Smooth muscle cell of the brain vasculature (primary cell): Measurements from ENCODE around the gene PITPNM1.
"Not testable (repeated sequence)": the region's sequence is repeated elsewhere in the genome, so short reads cannot be mapped to it uniquely, and the experiment has no call there.

Experiments used
- DNase-seq: peaks from one replicate; pipeline ENCODE4 v3.0.0-alpha.2; 2012; ENCODE audit warnings: low read depth, low spot score

Gene PITPNM1

DNA sequence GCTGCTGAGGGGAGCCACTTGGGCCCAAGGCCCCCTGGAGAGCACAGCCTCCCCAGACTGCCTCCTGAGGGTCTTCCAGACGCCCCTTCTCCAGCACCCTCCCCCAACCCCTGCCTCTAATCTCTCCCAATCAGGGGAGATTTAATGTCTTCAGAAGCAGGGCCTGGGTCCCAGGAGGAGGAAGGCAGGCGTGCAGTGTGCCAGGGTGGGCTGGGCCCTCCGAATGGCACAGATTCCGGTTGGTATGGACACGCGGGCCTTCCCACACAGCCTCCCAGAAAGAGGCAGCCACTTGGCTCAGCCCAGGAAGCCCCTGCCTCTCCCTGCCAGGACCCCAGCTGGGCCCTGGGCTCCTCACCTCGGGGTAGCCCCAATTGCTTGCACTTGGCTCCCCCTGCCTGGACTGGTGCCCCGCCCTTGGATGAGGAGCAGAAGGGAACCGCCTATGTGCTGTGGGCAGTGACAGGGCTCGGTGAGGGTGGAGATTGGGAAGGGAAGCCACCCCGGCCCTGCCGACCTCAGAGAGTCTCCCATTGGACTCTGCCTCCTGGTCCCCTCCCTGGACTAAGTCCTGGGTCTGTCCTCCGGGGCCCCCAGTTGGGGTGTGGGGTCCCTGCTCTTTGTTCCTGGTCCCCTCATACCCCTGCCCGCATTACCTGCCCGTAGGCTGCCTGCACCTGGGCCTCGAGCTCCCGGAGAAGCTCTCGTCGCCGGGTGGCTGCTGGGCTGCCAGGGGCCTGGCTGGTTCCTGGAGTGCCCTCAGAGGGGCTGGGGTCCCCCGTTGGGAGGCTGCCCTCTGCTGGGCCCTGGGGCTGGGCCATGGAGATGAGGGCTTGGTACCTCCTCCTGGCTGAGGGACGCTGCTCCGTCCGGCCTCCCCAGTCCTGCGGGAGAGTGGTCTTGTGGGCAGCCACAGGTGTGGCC lies 18.7 kb upstream of the PITPNM1 start:
- DNase-seq = no peak

GRCh38 chr11:67522844-67523555 lies 17.8 kb upstream of the PITPNM1 start, which contains the start of gene CABP2:
CABP2 (minus strand) TSS chr11:67523446; CDS start chr11:67523326, 120 bp downstream.
- no peak for DNase-seq

DNA sequence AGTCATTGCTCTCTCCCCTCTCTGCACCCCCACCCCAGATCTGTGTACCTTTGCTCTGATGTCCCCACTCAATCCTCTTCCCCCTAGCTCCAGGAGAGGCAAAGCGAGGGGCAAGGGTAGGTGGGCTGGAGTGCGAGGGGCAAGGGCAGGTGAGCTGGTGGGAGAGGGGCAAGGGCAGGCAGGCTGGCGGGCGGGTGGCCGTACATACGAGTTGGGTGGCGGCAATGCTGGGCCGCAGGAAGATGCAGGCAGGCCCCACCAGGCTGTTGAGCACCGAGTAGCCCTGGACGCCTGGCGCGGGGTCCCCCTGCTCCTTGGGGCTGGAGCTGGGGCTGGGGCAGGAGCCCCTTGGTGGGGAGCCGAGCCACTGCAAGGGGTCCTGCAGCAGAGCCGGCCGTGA lies 17.2 kb upstream of the PITPNM1 start:
- no peak for DNase-seq

- DNase-seq = no peak
Measured at GRCh38 chr11:67521924-67522323, 16.8 kb upstream of the PITPNM1 start.

DNA sequence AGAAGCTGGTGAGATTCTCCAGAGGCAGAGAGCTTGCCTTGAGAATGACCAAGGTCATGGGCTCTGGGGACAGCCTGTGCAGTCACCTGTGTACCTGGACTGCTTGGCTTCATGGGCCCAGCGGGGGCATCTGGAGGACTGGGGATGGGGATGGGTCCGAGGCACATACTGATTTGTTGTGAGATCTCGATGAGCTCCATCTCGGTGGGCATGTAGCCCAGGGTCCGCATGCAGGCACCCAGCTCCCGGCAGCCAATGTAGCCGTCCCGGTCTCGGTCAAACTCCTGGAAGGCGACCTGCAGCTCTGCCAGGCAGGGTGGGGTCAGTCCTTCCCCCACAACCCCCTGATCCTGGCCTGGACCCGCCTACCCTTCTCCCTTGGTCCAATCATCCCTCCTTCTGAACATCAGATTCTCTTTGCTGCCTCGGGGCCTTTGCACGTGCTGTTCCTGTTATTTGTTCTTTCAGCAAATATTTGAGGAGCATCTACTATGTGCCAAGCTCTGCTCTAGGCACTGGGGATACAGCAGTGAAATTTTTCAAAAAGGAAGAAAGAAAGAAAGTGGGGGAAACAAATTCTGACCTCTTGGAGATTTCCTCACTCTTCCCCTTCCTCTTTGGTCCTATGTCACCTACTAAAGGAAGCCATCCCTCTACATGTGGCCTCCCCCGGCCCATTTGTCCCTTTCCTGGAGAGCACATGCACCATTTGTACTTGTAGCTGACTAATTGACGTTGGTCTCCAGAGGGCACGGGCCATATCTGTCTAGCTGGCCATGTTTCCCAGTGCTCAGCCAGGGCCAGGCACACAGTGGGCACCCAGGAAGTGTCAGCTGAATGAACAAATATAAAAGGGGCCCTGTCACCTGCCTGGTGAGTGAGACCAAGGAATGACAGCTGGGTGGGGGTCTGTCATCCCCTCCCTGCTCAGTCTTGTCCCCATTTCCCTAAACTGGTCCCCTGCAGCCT lies 16.0 kb upstream of the PITPNM1 start:
- DNase-seq = no peak

DNA sequence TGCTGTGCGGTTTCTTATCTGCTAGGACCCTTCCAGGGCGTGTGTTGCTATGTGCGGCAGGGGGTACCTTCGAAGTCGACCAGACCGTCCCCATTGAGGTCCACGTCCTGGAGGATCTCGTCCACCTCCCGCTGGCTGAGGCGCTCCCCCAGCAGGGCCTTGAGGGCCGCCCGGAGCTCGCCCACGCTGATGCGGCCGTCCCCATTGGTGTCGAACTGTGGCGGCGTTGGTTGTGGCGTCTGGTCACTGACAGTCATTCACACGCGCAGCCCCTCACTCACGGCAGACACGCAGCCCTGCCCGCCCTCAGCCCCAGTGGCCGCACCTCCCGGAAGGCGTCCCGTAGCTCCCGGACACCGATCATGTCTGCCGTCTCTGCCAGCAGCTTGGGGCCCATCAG lies 14.6 kb upstream of the PITPNM1 start:
- DNase-seq = no peak

GRCh38 chr11:67517784-67518552 lies 12.8 kb upstream of the PITPNM1 start:
- DNase-seq = no peak

DNA sequence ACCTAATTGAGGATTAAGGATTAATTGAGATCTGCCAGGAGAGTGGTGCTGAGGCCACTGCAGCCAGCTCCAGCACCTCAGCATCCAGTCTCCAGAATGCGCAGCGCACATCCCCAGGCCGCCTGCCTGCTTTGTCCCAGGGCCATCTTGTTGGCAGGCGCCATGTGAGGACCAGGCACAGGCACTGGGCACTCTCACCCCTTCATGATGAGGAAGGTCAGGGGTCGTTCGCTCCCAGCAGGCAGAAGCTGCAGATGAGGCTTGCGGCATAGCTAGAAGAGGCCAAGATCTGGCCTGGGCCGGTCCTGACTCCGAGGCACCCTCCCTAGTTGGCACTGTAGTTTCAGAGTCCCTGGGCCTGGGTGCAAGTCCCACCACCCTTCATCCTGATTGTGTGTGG lies 11.6 kb upstream of the PITPNM1 start:
- DNase-seq = no peak

DNA sequence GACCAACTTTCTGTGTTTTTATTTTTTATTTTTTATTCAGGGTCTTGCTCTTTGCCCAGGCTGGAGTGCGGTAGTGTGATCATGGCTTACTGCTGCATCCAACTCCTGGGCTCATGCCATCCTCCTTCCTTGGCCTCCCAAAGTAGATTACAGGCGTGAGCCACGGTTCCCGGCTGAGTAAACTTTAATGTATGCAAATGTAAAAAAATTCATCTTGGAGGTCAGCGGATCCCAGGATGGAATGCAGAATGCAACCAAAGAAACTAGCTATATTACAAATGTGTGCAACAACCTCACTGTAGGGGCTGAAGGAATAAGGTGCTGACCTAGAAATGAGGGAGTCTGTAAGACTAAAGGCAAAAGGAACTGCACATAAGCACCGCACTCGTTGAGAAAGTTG lies 9.0 kb upstream of the PITPNM1 start:
- no peak for DNase-seq

GRCh38 chr11:67511558-67511957 lies 6.4 kb upstream of the PITPNM1 start:
- not testable (repeated sequence) for DNase-seq

- DNase-seq = no peak
Measured at GRCh38 chr11:67510023-67510345, 4.8 kb upstream of the PITPNM1 start.

- peak; percentile 88 for DNase-seq
Measured at GRCh38 chr11:67508486-67509121, 3.4 kb upstream of the PITPNM1 start.

- peak; percentile 97 for DNase-seq
Measured at GRCh38 chr11:67507864-67508485, 2.8 kb upstream of the PITPNM1 start, which contains the start of gene CDK2AP2. CDK2AP2 (minus strand) TSS chr11:67508162; CDS start chr11:67508082, 80 bp downstream.

DNA sequence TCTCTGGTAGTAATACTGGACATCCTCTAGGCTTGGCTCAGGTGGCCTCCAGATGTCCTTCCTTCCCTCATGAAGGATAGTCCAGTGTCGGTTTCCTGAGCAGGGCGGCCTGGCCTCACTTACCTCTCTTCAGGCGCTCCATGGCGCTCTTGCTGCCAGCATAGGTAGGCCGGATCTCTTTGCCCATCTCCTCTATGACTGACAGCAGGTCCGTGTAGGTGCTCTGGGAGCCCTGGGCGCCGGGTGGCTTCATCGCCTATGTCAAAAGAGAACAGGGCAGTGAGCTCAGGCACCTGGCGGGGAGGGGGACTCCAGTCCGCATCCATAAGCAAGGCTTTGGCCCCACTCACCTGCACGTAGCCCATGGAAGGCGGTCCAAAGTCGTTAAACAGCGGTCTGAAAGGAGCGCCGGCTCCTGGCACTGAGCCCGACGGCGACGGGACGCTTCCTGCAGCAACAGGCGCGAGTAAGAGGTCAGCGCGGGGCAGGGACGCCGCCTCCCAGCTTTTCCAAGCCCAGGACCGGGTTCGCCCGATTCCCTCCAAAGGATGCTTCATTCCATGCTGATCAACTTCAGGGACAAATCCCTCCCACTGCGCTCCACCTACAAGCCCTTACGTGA lies 2.2 kb upstream of the PITPNM1 start:
- DNase-seq = no peak

DNA sequence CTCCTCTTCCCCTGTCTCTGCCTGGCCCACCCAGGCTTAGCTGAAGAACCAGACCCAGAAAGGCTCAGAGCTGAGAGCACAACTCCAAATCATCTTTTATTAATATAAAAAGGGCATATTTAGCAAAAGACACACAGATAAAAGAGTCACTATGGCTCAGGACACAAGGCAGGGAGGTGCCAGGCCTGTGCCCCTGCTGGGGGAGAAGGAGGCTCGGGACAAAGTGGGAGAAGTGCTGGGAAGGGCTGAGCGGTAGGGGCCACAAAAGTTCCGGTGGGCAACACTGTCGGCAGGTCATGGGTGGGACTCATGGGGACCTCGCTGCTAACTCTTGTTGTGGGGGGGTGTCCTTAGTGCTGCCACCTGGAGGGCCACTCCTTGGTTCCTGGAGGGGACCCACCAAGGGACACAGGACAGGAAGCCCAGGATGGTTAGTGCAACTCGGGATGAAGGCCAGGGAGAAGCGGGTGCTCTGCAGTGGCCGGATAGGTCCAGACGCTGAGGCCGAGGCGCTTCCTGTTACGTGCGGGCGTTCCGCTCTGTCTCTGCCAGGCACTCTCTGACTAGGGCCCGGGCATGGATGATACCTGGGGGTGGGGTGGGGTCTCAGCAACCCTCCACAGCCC lies 1.4 kb upstream of the PITPNM1 start:
- DNase-seq = no peak

- DNase-seq = peak; percentile 57
Measured at GRCh38 chr11:67505605-67506396, 638 bp upstream of the PITPNM1 start.

DNA sequence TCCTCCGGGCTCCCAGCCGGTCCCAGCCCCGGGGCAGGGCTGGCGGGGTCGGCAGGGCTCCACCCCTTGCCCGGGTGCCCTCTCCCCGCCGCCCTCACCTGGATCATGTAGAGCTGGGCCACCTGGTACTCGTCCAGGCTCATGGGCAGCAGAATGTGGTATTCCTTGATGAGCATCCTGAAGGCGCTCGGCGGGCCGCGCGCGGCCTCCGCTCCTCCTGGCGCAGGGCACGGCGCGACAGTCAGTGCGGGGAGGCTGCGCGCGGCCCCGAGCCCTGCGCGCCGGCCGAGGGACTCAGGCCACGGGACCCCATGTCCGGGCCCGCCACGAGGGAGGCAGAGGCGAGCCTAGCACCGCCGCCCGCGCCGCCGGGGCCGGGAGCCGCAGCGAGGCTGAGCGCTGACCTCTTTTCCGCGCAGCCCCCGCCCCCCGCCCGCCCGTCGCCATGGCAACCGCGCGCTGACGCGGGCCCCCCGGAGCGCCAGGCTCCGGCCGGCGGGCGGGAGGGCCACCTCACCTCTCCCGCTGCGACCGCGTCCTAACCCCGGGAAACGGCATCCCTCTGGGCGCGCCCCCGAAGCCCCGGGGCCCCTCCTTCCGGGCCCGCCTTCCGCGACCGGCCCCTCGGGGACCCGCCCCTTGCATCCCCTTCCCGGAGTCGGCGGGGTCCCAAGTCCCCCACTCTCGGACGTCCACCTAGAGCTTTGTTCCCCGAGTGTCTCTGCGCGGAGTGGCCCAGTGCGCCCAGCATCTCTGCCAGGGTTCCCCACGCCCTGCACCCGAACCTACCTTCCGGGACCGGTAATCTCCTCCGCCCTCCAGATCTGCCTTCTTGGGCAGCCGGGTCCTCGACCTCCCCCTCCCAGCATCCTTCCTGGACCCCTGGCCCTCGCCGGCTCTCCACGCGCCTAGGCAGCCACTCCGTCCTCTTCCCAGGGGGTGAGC lies 886 bp downstream of the PITPNM1 start:
- DNase-seq = no peak
